Gastrocnemius medialis (tissue), 4 donors: ENCODE results near the gene LNPEP.

Experiments used
- POLR2A ChIP-seq, 2 donors: fragments of 450-650 bp; IDR thresholded peaks; one replicate each; pipeline ENCODE4 v1.6.1; 2017; ENCODE audit warnings: antibody characterized with exemption in 2 of 2, mild to moderate bottlenecking in 2 of 2, moderate library complexity in 2 of 2
- TF ChIP-seq, protein P1 (sequence below), 5 experiments: fragments of 450-650 bp in 3 of 5; fragments of 200-600 bp in 2 of 5; sonication (generic) in 2 of 5; IDR thresholded peaks in 4 of 5; conservative IDR thresholded peaks in 1 of 5; 1 replicate in 4 of 5; 2 replicates in 1 of 5; pipeline ENCODE4 v1.5.1; 2016 to 2019; ENCODE audit warnings: antibody characterized with exemption in 5 of 5, mild to moderate bottlenecking in 3 of 5, moderate library complexity in 3 of 5

- TF ChIP-seq, protein P1, sequence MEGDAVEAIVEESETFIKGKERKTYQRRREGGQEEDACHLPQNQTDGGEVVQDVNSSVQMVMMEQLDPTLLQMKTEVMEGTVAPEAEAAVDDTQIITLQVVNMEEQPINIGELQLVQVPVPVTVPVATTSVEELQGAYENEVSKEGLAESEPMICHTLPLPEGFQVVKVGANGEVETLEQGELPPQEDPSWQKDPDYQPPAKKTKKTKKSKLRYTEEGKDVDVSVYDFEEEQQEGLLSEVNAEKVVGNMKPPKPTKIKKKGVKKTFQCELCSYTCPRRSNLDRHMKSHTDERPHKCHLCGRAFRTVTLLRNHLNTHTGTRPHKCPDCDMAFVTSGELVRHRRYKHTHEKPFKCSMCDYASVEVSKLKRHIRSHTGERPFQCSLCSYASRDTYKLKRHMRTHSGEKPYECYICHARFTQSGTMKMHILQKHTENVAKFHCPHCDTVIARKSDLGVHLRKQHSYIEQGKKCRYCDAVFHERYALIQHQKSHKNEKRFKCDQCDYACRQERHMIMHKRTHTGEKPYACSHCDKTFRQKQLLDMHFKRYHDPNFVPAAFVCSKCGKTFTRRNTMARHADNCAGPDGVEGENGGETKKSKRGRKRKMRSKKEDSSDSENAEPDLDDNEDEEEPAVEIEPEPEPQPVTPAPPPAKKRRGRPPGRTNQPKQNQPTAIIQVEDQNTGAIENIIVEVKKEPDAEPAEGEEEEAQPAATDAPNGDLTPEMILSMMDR (IDR thresholded peaks at IDR 0.05 in 4 of 5, conservative IDR thresholded peaks at IDR 0.05 in 1 of 5) = no peak
- no peak for TF ChIP-seq POLR2A (IDR thresholded peaks at IDR 0.05)
Observed at GRCh38 chr5:96945144-96945897, 9.4 kb downstream of the LNPEP start.
